Measurements from ENCODE around the gene SAT1.

GRCh38 chrX:23742697-23743622, 40.0 kb upstream of the SAT1 start, which contains the start of gene ACOT9:
- TF ChIP-seq GATA3 (IDR thresholded peaks at IDR 0.05; ENCODE audit: low read depth, low read length) (no peak), GATA2 (IDR thresholded peaks at IDR 0.05; ENCODE audit: low read depth, low read length) (no peak)
